ENCODE data around the gene CEP57.
"Not testable (repeated sequence)": the region's sequence is repeated elsewhere in the genome, so short reads cannot be mapped to it uniquely, and the experiment has no call there.

CEP57 gene

GRCh38 chr11:95800438-95800837, 10.1 kb downstream of the CEP57 start:
- DNase-seq = no peak

- DNase-seq = no peak
These were observed 12.5 kb downstream of the CEP57 start for GRCh38 chr11:95802806-95803205.

- no peak for DNase-seq
These were observed 13.7 kb downstream of the CEP57 start for GRCh38 chr11:95803973-95804372.

GRCh38 chr11:95805869-95806268, 15.6 kb downstream of the CEP57 start:
- DNase-seq = no peak

GRCh38 chr11:95806464-95806863, 16.2 kb downstream of the CEP57 start:
- not testable (repeated sequence) for DNase-seq

- DNase-seq = not testable (repeated sequence)
These were observed 20.8 kb downstream of the CEP57 start for GRCh38 chr11:95811052-95811451.

- DNase-seq = no peak
These were observed 25.7 kb downstream of the CEP57 start for GRCh38 chr11:95816037-95816436.

- DNase-seq = no peak
These were observed 31.3 kb downstream of the CEP57 start for GRCh38 chr11:95821640-95822039.

- DNase-seq = no peak
These were observed 37.4 kb downstream of the CEP57 start for GRCh38 chr11:95827696-95828095.

- no peak for DNase-seq
These were observed 39.4 kb downstream of the CEP57 start for GRCh38 chr11:95829580-95830259.

- DNase-seq = no peak
These were observed 41.0 kb downstream of the CEP57 start for GRCh38 chr11:95831198-95831883.

GRCh38 chr11:95832763-95833162, 42.5 kb downstream of the CEP57 start:
- no peak for DNase-seq

GRCh38 chr11:95833378-95833777, 43.1 kb downstream of the CEP57 start:
- DNase-seq = no peak

- DNase-seq = no peak
These were observed 45.1 kb downstream of the CEP57 start for GRCh38 chr11:95835351-95835750.

GRCh38 chr11:95835768-95836488, 45.6 kb downstream of the CEP57 start:
- DNase-seq = no peak

GRCh38 chr11:95845167-95845566, 54.9 kb downstream of the CEP57 start:
- DNase-seq = no peak

GRCh38 chr11:95849087-95849825, 59.0 kb downstream of the CEP57 start:
- no peak for DNase-seq

GRCh38 chr11:95850137-95850536, 59.8 kb downstream of the CEP57 start:
- no peak for DNase-seq

- no peak for DNase-seq
These were observed 62.8 kb downstream of the CEP57 start for GRCh38 chr11:95853138-95853537.

GRCh38 chr11:95853862-95854261, 63.6 kb downstream of the CEP57 start:
- DNase-seq = no peak

- DNase-seq = not testable (repeated sequence)
These were observed 64.1 kb downstream of the CEP57 start for GRCh38 chr11:95854362-95854761.

GRCh38 chr11:95860024-95860423, 69.7 kb downstream of the CEP57 start:
- DNase-seq = not testable (repeated sequence)

- no peak for DNase-seq
These were observed 73.3 kb downstream of the CEP57 start for GRCh38 chr11:95863486-95864140.

All from SIG-M5 (cell line).